Measurements from ENCODE around the gene INPPL1.

The INPPL1 gene

DNA sequence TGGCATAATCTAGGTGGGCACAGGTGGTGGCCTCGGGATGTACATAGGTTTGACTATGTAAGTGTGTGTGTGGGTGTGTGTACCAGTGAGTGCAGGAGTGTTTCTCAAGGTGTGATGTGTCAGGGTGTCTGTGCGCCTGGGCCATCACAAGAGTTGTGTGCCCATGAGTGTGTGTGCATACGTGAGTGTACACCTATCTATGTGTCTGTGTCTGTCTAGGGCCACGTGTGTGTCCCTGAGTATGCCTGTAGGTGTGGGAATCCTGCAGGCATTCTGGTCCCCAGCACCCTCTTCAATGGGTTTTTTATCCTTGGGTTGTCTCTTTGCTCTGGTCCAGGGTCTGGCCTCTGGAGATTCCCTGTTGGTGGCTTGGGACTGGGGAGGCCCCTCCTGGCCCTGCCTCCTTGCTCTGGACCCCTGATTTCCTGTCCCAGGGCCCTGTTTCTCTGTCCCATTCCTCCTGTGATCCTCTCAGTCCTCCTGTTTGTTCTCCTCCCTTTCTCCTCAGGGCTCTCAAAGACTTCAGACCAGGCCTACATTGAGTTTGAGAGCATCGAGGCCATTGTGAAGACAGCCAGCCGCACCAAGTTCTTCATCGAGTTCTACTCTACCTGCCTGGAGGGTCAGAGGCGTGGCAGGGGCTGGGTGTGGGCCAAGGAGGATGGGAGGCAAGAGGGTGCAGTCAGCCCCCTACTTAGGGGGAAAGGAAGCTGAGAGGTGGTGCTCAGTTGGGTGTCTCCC is 9.4 kb downstream of the INPPL1 start:
- no peak for DNase-seq

- no peak for DNase-seq
These were observed 9.9 kb downstream of the INPPL1 start for GRCh38 chr11:72234514-72234830.

- DNase-seq, result no peak
These were observed 10.4 kb downstream of the INPPL1 start for GRCh38 chr11:72234920-72235319.

DNA sequence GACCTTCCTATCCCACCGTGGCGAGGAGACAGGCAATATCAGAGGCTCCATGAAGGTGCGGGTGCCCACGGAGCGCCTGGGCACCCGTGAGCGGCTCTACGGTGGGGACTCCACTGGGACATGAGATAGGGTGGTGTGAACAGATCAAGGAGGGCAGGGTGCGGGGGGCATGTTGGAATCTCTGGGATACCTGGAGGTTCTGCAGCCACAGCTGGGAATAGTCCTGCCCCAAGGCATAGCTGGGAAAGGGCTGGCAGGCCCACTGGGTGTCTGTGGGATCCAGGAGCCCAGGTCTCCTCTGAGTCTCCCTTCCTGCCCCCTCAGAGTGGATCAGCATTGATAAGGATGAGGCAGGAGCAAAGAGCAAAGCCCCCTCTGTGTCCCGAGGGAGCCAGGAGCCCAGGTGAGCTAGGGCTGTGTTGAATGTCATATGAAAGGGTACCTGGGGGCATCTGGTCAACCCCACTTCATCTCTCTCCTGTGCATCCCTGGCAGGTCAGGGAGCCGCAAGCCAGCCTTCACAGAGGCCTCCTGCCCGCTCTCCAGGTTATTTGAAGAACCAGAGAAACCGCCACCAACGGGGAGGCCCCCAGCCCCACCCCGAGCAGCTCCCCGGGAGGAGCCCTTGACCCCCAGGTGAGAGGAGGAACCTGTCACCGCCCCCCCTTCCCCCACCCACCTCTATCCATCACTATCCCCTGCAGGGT is 10.9 kb downstream of the INPPL1 start:
- DNase-seq, result no peak

DNA sequence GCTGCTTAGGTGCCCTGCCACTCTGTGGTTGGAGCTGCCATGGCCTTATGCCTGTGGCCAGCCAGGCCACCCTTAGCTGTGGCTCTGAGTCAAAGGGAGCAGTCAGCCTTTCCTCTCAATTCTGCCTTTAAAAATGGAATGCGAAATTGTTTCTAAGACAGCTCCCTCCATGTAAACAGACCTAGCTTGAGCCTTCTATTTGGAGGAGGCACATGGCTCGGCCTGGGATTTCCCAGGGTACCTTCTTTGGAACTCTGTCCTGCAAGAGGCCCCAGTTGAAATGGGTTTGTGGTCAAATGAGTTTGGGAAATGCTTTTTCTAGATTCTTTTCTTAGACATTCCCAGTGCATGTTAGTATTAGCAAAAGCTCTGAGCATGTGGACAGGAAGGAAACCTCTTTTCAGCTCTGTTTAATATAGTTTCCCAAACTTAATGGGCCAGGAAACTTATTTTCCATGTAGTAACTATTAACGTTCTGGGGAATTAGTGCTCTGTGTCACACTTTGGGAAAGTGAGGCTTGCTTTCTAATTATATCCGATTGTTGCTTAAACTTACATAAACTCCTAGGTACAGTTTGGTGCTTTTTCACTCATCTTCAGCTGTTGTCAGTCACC is 11.6 kb downstream of the INPPL1 start:
- DNase-seq, result no peak

- DNase-seq, result no peak
These were observed 12.2 kb downstream of the INPPL1 start for GRCh38 chr11:72236774-72237111.

DNA sequence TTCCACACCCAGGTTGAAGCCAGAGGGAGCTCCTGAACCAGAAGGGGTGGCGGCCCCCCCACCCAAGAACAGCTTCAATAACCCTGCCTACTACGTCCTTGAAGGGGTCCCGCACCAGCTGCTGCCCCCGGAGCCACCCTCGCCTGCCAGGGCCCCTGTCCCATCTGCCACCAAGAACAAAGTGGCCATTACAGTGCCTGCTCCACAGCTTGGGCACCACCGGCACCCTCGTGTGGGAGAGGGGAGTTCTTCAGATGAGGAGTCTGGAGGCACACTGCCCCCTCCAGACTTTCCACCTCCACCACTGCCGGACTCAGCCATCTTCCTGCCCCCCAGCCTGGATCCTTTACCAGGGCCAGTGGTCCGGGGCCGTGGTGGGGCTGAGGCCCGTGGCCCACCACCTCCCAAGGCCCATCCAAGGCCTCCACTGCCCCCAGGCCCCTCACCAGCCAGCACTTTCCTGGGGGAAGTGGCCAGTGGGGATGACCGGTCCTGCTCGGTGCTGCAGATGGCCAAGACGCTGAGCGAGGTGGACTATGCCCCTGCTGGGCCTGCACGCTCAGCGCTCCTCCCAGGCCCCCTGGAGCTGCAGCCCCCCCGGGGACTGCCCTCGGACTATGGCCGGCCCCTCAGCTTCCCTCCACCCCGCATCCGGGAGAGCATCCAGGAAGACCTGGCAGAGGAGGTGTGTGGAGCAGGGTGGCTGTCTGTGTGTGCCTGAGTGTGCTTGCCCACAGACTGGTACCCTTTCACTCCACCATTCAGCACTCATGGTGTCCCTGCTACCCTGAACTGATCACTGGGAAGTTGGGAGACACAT is 12.8 kb downstream of the INPPL1 start:
- DNase-seq, result no peak

GRCh38 chr11:72238040-72238450 is 13.5 kb downstream of the INPPL1 start:
- DNase-seq, result peak; percentile 45 to 59

DNA sequence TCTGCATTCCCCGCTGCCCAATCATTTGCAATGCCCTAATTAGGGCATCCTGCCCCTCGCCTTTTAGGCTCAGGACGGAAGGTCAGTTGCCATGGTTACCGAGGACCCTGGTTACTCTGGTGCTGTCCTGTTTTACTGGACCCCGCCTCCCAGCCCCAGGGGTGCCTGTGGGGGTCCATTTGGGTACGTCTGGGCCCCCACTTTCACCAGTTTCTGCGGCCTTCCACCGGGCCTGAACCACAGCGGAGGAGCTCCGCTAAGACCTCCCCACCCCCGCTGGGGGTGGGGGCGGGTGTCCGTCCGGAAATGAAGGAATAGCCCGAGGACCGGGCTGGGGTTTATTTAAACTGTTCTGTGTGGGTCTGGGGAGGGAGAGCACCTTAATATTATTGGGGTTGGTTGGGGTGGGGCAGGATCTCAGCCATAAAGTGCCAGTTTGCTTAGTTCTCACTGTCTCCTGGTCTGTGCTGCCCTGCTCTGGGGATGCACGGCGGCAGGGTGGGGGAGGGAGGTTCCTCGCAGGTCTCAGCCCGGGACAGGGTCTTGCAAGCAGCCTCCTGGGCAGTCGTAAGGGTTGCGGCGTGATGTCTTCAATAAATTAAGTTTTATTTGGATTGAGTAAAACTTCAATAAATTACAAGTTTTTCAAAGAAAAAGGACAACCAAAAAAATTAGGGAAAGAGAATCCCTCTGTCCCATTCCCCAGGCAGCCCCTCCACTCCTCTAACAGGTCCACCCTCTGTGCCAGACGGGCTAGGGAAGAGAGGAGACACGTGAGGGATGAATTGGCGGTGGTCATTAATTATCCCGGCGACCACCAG is 14.1 kb downstream of the INPPL1 start:
- no peak for DNase-seq

DNA sequence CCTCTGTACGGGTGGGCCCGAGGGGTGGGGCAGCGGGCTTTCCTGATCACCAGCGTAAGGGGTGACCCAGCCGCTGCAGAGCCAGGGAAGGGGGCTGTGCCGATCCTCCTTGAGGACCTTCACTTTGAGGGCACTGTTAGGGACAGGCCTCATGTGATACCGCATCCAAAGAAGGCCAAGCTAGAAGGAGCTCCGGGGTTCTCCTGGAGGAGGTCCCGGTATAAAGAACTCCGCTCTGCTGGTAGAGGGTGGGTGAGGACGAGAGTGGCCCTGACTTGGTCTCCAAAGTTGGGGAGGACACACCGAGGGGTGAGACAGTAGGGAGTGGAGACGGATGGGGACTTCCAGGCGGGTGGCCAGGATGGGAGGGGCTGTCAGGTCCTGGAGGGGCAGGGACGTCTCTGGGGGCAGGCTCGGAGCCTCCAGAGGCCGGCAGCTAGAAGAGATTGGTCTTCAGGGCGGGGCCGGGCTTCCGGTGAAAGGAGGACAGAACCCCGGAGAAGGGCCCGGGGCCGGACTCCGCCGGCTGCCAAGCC is 14.8 kb downstream of the INPPL1 start:
- DNase-seq, result peak; percentile 26 to 28

DNA sequence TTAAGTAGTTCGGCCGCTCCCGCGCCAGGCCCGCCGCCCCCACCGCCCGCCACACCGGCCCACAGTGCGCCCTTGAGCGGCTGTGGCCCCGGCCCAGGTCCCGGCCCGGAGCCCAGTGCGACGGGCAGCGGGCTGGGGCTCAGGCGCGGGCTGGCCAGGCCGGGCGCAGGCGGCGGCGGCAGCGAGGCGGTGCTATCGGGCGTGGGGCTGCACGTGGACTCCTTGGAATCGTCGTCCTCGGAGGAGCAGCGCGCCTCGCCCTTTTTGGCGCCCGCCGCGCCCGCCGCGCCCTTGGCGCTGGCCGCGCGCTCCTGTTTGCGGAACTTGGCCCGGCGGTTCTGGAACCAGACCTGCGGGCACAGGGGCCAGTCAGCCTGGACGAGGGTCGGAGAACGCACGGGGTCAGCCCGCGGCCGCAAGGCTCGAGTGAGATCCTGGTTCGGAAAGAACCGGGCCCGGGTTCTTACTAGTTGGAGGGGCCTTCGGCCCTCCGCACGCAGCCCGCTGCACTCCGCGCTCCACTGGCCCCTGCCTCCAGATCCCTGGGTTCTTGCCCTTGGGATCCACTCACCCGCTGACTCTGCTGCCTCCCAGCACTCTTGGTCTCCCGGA is 15.4 kb downstream of the INPPL1 start:
- DNase-seq, result peak; percentile 38 to 44

- DNase-seq, result no peak
These were observed 16.1 kb downstream of the INPPL1 start for GRCh38 chr11:72240461-72241290.

DNA sequence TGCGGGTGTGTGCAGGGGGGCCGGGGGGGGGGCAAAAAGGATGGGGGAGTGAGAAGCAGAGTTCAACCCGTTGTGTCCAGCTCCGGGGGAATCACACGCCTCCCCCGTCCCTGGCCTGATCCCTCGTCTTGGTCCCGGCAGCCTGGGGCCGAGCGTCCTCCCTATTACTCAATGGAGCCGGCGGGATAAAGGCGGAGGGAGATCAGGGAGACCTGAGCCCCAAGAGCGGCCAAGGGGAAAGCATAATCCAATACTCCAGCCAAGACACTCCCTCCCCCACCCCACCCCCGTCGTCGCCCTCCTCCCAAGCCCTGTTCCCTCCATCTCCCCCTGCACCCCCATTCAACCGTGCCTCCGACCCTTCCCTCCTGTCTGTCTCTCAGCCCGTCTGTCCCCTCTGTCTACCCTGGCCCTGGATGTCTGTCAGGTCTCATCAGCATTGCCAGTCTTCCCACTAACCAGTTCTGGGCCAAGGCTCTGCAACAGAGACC is 16.8 kb downstream of the INPPL1 start:
- no peak for DNase-seq

DNA sequence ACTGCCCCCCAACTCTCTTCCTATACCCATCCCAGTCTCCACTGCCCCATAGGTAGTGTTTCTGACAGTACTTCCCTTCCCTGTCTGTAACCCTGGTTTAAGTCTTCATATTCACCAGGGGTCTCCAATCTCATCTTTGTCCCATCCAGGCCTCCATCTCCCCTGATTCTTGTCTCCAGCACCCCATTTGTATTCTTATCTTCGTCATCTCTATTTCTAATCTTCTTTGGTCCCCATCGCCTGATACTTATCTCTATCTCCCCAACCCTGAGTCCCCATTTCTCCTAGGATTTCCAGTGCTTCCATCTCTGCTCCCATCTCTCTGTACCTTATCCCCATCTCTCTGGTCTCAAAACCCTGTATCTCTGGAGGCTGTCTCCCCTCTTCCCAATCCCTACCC is 17.6 kb downstream of the INPPL1 start:
- no peak for DNase-seq

DNA sequence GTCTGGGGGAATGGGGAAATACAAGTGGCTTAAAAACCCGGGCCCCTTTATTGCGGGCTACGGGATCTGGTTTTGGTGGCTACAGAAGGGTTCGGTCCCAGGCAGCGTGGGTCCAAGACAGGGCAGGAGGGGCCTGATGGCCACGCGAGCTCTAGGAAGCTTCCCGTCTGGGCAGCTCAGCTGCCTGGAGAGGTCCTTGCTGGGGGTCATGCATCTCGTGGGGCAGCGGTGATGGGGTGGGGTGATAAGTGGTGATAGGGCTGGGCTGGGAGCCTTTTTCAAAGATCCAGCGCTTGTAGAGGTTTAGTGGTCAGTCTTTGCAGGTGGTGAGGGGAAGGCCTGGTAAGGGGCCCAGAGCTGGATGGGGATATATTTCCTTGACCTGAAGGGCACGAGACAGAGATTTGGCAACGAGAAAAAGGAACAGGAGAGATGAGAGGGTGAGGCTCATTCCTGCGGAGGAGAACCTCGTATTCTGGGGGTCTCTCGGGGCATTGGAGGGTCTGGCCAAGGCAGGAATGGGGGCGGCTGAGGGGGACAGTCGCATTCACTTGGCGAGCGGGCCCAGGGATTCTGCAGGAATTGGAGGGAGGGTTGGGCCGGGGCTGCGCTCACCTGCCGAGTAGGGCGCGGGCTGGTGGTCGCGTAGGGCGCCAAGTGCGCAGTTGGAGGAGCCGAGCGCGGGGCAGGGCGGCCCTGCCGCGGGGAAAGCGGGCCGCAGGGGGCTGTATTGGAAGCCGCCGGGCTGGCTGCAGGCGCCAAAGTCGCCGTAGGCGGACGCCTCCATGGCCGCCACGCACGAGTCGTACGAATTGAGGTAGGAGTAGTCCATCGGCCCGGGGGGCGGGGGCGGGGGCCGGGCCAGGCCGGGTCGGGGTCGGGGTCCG is 18.8 kb downstream of the INPPL1 start:
- no peak for DNase-seq

- DNase-seq, result no peak
These were observed 19.4 kb downstream of the INPPL1 start, which contains the start of gene PHOX2A for GRCh38 chr11:72244060-72244360. Gene PHOX2A (minus strand): TSS chr11:72244176. CDS start chr11:72244004, 172 bp downstream.

DNA sequence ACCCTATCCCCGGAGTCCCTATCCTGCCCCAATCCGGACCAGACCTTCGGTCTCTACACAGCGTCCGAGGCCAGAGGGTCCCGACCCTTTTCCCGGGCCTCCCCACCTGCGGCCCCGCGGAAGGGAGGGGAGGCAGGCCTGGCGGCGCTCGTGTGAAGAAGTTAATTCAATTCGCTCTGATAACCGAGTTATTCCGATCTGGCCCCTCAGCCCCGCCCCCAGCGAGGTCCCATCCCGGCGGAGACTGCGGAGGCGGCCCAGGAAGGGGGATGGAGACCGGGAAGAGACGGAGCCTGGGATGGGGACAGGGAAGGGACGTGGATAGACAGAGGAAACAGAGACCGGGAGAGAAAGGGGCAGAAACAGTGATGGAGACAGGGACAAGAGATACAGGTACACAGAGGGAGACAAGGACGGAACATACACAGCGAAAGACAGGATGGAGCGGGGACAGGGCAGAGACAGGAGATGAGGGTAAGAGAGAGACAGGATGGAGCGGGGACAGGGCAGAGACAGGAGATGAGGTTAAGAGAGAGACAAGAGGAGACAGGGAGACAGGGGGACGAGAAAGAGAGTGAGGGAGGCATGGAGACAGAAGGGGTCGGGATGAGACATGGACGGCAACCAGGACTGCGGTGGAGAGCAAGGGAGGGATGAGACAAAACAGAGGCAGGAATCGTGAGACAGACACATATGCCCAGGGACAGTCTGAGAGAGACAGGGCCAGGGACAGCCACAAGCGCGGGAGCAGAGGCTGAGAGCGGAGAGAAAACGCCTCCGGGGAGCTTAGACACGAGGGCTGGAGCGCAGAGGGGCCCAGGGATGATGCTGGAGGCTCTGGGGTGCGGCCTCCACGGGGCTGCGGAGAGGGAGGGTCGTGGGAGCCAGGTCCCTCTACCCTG is 20.0 kb downstream of the INPPL1 start:
- no peak for DNase-seq

DNA sequence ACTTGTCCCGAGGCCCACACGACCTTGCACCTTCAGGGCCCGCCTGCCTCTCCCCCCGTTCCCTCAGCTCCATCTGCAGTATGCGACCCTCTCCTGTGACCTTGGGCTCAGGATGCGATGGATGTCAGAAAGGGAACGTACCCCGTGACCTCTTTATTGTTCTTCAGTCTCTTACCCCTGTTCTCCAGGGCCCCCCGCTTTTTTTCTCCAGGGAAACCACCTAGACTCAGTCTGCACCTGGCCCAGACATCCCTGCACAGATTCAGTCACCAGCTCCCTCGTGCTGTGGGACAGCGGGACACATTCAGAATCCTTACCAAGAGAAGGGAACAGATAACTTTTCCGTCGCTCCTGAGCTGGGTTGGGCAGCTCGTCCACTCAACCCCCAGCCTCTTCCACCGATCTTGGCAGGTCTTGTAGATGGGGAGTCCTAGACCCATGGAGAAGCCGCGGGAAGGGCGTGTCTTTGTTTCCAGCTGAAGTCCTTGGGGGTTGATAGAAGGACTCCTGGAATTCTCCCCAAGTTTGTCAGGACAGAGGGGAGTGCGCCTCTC is 20.8 kb downstream of the INPPL1 start:
- no peak for DNase-seq

Data from inflammatory macrophage treated with lipopolysaccharide for 1 hour (primary cell).